ENCODE data around the gene FRMD4A. TPM values are rescaled to one million over a fixed set of nuclear protein-coding genes. Genes with fewer than 3 reads are reported as not detected.

The FRMD4A gene
- total and polyA plus RNA-seq, 10 of the 15 experiments (the other 5 are each of a cell fraction or from before 2014, with no cell fraction given) = 17.8 to 75.2 (median 39.1) TPM

GRCh38 chr10:13669901-13670300 lies 660.8 kb downstream of the FRMD4A start:
- Histone ChIP-seq H3K4me1 (ENCODE audit: control insufficient read depth, insufficient read depth, low read length) (no peaks in the 10 kb centered on the region), H4K20me1 (ENCODE audit: control insufficient read depth, insufficient read depth) (no peaks in the 10 kb centered on the region; the same call in 1 of the 2 replicates), H3K79me2 (ENCODE audit: control insufficient read depth, insufficient read depth, low read length) (no peaks in the 10 kb centered on the region), H3K9ac (ENCODE audit: control insufficient read depth, insufficient read depth, low read length) (no peak overlapping the region), H2AFZ (ENCODE audit: control insufficient read depth, low read depth, low read length) (no peak overlapping the region), H3K4me3 (no peak overlapping the region), H3K27me3 (replicated peaks in 1 of 2; ENCODE audit: control insufficient read depth in 2 of 2, insufficient read depth in 2 of 2, low read length in 1 of 2) (no peaks in the 10 kb centered on the region), H3K36me3 (ENCODE audit: control insufficient read depth in 2 of 2, insufficient read depth in 2 of 2, low read length in 1 of 2) (peaks cover 28 to 34% of the 10 kb centered on the region in 2 experiments), H3K4me2 (ENCODE audit: control insufficient read depth, insufficient read depth) (no peak overlapping the region), H3K9me3 (replicated peaks; ENCODE audit: control insufficient read depth, insufficient read depth, low read length) (no peaks in the 10 kb centered on the region), H3K27ac (ENCODE audit: control insufficient read depth, insufficient read depth) (no peak overlapping the region)
- RAD21 ChIA-PET (ENCODE audit: unreplicated experiment) = no interaction called here
- FAIRE-seq (no peak), ATAC-seq (no peak), DNase-seq (ENCODE audit: low read depth, low spot score) (no peak)
- POLR2A ChIA-PET = no interaction called here
- SMC1A ChIA-PET (ENCODE audit: uncharacterized antibody, unreplicated experiment) = no interaction called here
- CTCF ChIA-PET = interaction anchor here (0.7 to 1.1 kb wide), 2 partner anchors 73 to 424 kb away, joined by 3 to 4 read pairs; no protein-coding TSS in a partner anchor
- intact Hi-C loops (cut with micrococcal nuclease; ENCODE audit: unreplicated experiment) = no loop called here
- WGBS (ENCODE audit: insufficient coverage, insufficient replicate concordance, low lambda C conversion rate, missing lambda C conversion rate) = 91% methylated on average over 12 of the region's 12 CpGs
- in situ Hi-C loops (cut with MboI) = loop anchor here (5.0 kb wide), 1 partner anchor 107 kb away; no protein-coding TSS in a partner anchor
- BruUV-seq (replicated peaks) = no TSS peak
- TF ChIP-seq IKZF1 (conservative IDR thresholded peaks at IDR 0.05) = no peak
- TF ChIP-seq CREM (IDR thresholded peaks at IDR 0.05; ENCODE audit: low read depth) = no peak
- no peak for TF ChIP-seq E4F1 (IDR thresholded peaks at IDR 0.05; ENCODE audit: borderline replicate concordance, partially characterized antibody)
- TF ChIP-seq RBBP5 (conservative IDR thresholded peaks at IDR 0.05) = no peak
- no peak for TF ChIP-seq YY1 (IDR thresholded peaks at IDR 0.05; ENCODE audit: low read depth, low read length)
- no peak for TF ChIP-seq TCF7 (IDR thresholded peaks at IDR 0.05; ENCODE audit: borderline replicate concordance)
- TF ChIP-seq CEBPZ (IDR thresholded peaks at IDR 0.05; ENCODE audit: low read depth, low read length) = no peak
- TF ChIP-seq CBX3 (IDR thresholded peaks at IDR 0.05; ENCODE audit: borderline replicate concordance, low read depth) = no peak
- no peak for TF ChIP-seq ZBTB11 (CRISPR knock-in tag; IDR thresholded peaks at IDR 0.05)
- TF ChIP-seq NFYA (IDR thresholded peaks at IDR 0.05; ENCODE audit: borderline replicate concordance, low read depth, low read length) = no peak
- TF ChIP-seq CHD4 (IDR thresholded peaks at IDR 0.05) = no peak
- no peak for TF ChIP-seq POLR2AphosphoS2 (IDR thresholded peaks at IDR 0.05; ENCODE audit: low read depth, low read length)
- no peak for TF ChIP-seq HDAC2 (IDR thresholded peaks at IDR 0.05)
- no peak for TF ChIP-seq ZSCAN29 (IDR thresholded peaks at IDR 0.05)
- no peak for TF ChIP-seq EGR1 (IDR thresholded peaks at IDR 0.05; ENCODE audit: borderline replicate concordance in 1 of 2, low read depth in 2 of 2, low read length in 2 of 2)
- TF ChIP-seq SIN3A (IDR thresholded peaks at IDR 0.05; ENCODE audit: low read depth, low read length) = no peak

Measured in GM12878 (cell line).